GM21737 (cell line): ENCODE results near the gene ZNF408.
"Not testable (repeated sequence)": the region's sequence is repeated elsewhere in the genome, so short reads cannot be mapped to it uniquely, and the experiment has no call there.

ENCODE experiments used
- ATAC-seq: cut with Tn5 transposase; IDR thresholded peaks from one replicate; pipeline ENCODE4 v1.9.1; 2021; ENCODE audit warnings: mild to moderate bottlenecking, moderate library complexity; ENCODE audit not compliant: unreplicated experiment

ZNF408 gene

DNA sequence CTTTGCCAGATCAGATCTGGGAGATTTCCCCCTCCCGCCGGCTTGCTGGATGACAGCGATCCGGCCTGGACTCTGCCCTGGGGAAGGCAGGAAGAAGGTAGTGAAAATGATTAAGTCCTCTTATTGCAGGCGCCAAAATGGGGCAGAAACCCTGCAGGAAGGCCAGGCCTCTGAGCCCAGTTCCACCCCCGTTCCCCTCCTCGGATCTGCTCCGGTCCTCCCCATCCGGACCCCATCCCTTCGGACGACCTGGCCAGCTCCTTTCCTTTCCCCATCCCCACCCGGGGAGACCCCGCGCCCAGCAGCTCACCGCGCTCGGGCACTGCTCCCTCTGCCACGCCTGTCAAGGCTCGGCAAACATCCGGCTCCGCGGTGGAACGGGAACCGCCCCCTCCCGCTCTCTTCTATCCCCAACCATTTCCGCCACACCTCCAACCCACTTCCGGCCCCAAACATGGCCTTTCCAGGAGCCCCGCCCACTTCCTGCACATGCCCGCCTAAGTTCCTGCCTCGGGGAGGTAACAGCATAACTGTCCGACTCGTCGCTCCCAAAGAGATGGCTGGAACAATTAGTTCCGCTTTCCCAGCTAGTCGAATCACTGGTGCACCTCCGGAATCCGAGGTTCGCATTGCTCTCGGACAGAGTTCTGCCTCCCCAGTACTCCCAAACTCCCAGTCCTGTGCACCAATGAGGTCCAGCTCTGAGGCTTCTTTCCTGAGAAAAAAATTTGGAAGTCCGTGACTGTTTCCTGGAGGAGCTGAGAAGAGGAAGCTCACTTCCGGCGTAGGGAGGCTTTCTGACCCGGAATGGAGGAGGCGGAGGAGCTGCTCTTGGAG is at the start of gene ZNF408, which contains the start of gene ARHGAP1:
Gene ZNF408 (plus strand): TSS at position 791 of the 837 bp plus-strand sequence. CDS start 17 bp downstream, at position 808.
Gene ARHGAP1 (minus strand): TSS at position 379 of the 837 bp plus-strand sequence. CDS start 4,512 bp downstream, outside the sequence.
- peak; percentile 88 for ATAC-seq

GRCh38 chr11:46655631-46656030 is 45.2 kb upstream of the ZNF408 start:
- ATAC-seq: no peak

DNA sequence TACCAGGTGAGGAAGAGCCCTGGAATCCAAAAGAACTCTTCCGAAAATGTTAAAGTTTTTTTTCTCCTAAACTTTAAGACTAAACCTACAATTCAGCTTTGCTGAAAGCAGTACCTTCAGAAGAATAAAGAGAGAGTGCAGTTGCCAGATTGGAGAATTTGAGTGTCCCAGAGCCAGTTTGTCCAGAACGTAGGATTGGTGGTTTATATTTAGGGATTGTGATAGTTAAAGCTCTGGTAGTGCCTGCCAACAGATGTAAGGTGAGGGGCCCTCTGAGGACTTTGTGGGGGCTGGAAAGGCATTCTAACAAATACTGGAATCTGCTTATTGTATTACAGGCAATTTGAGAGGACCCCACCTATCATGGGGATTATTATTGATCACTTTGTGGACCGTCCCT is 43.6 kb upstream of the ZNF408 start:
- ATAC-seq: no peak

DNA sequence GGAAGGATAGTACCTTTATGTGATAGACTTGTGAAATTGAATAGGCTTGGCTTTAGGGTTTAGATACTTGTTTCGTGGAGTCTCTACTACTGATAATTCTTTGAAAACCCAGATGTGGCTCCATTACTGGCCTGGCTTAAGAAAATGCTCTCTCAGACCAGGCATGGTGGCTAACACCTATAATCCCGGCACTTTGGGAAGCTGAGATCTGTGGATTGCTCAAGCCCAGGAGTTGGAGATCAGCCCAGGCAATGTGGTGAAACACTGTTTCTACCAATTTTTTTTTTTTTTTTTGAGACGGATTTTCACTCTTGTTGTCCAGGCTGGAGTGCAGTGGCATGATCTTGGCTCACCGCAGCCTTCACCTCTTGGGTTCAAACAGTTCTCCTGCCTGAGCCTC is 42.6 kb upstream of the ZNF408 start:
- ATAC-seq: no peak

DNA sequence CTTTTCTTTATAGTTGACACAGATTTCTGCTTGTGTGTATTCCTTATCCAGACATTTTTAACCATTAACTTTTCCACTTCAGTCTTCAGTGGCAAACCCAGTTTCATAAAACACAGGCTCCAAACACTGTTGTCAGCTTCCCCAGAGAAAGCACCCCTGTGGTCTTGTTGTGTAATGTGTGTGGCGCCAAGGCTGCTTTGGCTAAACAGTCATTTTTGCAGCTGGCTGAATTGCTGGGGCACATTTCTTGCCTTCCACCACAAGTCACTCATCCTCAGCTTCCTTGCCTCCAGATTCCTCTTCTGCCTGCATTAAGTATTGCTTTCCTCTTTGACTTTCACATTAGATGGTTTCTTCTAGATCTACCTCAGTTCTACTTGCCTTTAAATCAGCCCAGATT is 40.9 kb upstream of the ZNF408 start:
- no peak for ATAC-seq

DNA sequence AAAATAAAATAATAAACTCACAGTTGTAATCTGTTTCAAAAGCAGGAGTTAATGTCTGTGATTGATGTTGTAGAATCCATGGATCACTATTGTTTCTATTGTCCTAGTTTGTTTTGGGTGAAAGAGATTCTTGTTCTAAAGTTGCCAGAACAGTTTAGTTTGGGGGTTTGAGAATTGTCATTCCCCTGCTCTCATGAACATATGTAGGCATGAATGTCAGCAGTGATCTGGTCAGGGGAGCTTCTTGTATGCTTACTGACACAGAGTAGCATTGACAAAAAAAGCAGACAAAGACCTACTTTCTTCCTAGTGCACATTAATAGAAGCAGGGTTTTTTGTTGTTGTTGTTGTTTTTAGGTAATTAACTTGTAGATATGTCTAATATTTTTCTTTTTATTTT is 39.0 kb upstream of the ZNF408 start:
- no peak for ATAC-seq

DNA sequence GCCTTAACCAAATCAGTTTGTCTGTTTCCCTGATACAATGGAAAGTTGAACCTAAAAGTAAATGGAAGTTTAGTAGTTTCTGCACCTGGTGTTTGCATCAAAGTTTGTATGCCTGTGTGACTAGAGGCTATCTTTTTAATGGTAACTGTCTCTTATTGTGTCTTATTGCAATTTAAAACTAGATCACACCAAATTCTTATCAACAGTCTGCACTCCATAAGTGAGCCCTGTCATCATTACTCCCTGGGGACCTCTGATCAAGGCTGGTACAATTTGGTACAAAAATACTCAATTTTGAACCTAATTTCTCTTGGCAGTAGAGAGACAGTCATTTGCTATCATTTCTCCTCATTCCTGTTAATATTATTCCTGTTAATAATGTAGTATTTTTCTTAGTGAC is 38.5 kb upstream of the ZNF408 start:
- no peak for ATAC-seq

DNA sequence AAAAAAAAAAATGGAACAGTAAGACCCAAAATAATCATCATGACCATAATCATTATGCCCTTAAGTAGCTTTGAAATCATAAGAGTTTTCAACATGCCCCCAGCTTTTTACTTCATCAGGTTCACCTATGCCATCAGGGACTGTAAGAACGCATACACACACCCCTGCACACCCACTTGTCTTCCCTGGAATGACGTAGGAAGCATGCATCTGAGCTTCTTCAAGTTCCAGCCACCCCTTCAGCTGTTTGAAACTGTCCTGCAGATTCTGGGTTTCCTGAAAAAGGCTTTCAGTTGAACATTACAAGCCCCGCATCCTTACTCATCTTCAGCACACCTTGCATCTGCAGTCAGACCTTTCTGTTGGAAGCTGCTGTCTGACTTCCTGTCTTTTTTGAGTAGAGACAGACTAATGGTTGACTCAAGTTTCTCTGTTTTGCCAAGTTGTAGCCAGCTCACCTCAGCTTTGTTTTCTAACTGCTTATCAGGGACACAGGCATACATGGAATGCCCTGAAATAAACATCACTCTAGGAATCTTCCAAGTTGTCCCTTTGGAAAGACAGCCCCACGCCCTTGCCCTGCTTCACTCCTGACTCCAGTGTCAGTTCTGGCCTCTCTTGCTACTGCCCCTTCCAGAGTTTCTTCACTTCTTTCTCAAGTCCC is 37.4 kb upstream of the ZNF408 start:
- ATAC-seq: no peak

- no peak for ATAC-seq
These were observed 36.2 kb upstream of the ZNF408 start for GRCh38 chr11:46664612-46665011.

DNA sequence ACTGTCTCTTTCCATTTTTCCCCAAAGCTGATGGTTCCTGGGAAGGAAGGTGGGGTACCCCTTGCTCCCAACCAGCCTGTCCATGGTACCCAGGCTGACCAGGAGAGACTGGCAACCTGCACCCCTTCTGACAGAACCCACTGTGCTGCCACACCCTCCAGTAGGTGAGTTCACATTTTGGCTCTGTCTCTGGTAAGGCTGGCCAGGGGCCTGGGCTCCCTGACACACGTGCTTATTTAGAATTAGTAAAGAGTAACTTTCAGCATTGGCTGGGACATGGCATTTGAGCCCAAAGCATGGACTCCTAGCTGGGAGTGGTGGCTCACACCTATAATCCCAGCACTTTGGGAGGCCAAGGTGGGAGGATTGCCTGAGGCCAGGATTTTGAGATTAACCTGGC is 35.5 kb upstream of the ZNF408 start:
- no peak for ATAC-seq

DNA sequence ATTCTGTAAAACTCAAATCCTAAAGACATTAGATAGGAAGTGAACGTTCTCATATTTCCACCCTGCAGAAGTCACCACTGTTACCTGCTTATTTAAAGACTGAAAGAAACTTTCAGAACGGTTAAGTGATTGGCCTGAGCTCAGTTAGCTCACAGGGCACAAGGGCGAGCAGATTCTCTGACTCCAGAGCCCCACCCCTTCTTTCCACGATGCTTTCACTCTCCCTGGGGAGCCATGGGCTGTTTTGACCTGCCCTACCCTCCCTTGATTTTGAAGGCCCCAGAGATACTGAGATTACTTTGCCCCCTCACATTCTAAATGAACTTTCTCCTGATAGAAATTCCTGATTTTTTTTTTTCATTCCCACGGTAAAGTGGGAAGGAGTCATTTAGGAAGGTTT is 34.3 kb upstream of the ZNF408 start:
- ATAC-seq: no peak

- no peak for ATAC-seq
These were observed 33.8 kb upstream of the ZNF408 start for GRCh38 chr11:46667043-46667481.

DNA sequence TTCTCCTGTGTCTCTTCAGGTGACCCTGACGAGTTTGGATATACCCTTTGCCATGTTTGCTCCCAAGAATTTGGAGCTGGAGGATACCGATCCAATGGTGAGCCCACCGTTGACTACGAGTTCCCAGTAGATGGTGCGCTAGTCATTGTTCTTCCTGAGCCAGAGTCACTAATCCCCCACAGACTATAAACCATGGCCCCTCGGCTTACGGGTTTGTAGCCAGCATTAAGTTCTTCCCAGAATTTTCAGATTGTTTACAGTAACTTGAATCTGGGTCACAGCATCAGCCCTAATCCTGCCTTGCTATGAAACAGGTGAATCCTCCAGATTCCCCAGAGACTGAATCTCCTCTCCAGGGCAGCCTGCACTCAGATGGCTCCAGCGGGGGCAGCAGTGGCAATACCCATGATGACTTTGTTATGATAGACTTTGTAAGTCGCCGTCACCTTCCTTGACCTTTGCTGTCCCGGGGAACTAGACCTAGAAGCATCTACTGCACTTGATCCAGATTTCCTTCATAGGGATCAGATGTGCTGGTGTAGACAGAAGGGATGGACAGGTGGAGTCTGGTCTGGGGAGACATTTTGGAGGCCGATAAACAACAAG is 32.2 kb upstream of the ZNF408 start:
- no peak for ATAC-seq

DNA sequence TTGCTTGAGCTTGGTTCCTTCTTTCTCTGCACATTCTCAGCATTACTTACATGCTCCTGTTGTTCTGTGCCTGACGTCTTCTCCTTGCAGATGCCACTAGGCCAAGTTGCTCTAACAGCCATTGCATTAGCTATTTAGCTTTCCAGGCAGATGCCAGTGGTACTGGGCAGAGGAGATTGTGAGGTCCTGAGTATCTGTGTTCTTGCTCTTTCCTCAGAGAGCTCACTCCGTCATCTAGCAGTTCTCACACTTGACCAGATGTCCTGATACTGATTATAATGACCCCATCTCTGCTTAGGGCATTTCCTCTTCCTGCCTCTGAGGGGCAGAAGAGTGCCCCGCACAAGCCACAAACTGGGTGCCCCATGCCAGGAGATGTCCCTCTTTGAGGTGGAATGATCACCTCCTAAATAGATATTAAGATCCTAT is 31.1 kb upstream of the ZNF408 start:
- no peak for ATAC-seq

DNA sequence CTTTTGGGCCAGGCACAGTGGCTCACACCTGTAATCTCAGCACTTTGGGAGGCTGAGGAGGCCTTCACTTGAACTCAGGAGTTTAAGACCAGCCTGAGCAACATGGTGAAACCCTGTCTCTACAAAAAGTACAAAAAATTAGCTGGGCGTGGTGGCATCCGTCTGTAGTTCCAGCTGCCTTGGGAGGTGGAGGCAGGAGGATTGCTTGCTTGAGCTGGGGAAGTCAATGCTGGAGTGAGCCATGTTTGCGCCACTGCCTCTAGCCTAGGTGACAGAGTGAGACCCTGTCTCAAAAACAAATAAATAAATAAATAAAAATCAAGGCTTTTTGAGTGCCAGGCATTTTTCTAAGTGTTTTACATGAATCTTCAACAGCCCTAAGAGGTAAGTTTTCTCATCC is 30.3 kb upstream of the ZNF408 start:
- not testable (repeated sequence) for ATAC-seq

DNA sequence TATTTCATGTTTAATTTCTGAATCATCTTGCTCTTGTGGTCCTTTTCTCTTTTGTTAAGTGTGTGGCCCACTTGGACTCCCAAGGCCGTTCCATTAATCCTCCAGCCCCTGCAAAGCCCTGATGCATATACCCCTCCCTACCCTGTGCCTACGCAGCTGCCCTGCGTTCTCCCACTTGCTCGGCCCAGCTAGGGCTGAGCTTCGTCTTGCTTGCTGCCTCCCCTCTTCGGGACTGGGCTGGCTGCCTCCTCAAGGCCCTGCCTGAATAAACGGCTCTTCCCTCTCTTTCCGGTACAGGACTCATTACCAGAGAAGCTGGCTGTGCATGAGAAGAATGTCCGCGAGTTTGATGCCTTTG is 28.9 kb upstream of the ZNF408 start:
- no peak for ATAC-seq

GRCh38 chr11:46672381-46672839 is 28.4 kb upstream of the ZNF408 start:
- ATAC-seq: no peak

DNA sequence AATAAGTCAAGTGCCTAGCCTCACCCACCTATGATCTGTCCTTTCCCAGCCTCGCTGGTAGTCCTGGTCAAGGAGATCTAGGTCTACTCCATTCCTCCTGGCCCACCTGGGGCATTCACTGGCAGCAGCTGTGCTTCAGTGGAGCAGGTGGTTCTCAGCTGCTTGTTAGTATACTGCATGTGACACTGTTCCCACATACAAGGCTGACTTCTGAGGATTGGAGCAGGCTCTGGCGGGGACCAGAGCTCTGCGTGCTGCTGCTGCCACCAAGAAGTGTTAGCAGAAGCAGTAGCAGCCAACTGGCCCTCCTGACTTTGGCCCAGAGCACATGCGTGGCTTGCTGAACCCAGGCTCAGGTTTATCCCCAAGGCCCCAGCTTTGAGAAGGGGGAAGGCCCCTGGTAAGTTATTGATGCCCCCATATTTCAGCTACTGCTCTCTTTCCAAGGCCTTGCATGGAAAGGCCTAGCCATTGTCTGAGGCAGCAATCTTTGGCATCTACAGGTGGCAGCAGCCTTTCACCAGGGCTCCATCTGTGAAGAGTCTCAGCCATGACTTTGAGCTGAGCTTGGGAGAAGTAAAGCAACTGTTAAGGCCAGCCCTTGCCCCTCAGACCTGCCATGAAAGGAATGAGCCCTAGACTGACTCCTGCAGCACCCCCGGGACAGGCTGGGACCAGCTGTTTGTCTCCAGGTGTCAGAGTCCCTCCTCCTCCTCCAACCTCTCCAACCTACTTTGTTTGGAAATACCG is 26.9 kb upstream of the ZNF408 start:
- ATAC-seq: no peak

GRCh38 chr11:46674463-46675287 is 26.2 kb upstream of the ZNF408 start:
- no peak for ATAC-seq

DNA sequence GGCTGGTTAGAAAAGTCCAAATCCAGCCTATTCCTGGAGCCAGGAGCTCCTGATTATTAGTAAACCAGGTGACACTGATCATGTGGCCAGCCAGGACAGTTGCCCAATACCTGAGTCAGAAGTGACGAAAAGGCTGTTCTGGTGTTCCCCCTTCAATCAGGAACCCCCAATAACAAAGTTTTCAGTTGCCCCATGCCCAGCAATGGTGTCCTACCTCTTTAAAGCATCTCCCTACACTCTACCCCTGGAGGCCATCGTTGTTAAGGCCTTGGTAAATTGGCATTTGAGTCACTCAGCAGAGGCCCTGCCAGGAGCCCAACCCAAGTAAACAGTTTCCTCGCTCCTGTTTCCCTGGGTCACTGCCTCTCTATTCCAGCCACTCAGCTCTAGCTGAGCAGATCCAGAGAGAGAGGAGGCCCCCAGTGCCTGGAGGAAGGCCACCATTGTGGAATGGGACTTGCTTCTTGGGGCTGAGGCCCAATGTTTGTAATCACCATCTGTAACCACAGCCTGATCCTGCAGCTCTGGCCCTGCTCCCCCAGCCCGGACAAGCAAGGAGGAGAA is 25.5 kb upstream of the ZNF408 start:
- ATAC-seq: no peak
